GM23338 (cell line): ENCODE measurements around the gene BDKRB1.

Experiments used
- CREB1 ChIP-seq: fragments of 250-450 bp; sonication (Bioruptor Pico); IDR thresholded peaks from 2 replicates; pipeline ENCODE4 v1.5.0; 2020; ENCODE audit warnings: low read depth, mild to moderate bottlenecking, moderate library complexity
- CTCF ChIP-seq, 2 experiments: fragments of 200-600 bp in 1 of 2; sonication (generic) in 1 of 2; conservative IDR thresholded peaks; 2 replicates each; pipeline versions ENCODE4 v1.5.1 to v1.6.1; 2016 to 2017; ENCODE audit warnings: antibody characterized with exemption in 2 of 2, low read depth in 2 of 2, mild to moderate bottlenecking in 2 of 2, moderate library complexity in 1 of 2
- EZH2 ChIP-seq: fragments of 200-600 bp; sonication (generic); IDR thresholded peaks from one replicate; pipeline ENCODE4 v1.8.0; 2017; ENCODE audit warnings: antibody characterized with exemption, mild to moderate bottlenecking, low read depth; ENCODE audit not compliant: unreplicated experiment
- EZH2phosphoT487 ChIP-seq: fragments of 200-600 bp; sonication (generic); IDR thresholded peaks from one replicate; pipeline ENCODE4 v1.8.1; 2018; ENCODE audit warnings: antibody characterized with exemption; ENCODE audit not compliant: unreplicated experiment
- JUNB ChIP-seq: IDR thresholded peaks from one replicate; pipeline ENCODE4 v1.6.1; 2016; ENCODE audit warnings: antibody characterized with exemption; ENCODE audit not compliant: unreplicated experiment
- NANOG ChIP-seq: IDR thresholded peaks from 2 replicates; pipeline ENCODE4 v1.6.1; 2016; ENCODE audit warnings: antibody characterized with exemption, borderline replicate concordance
- POLR2AphosphoS5 ChIP-seq: IDR thresholded peaks from 2 replicates; pipeline ENCODE4 v1.6.1; 2016; ENCODE audit warnings: antibody characterized with exemption, low read depth
- STAT1 ChIP-seq: IDR thresholded peaks from one replicate; pipeline ENCODE4 v1.6.1; 2016; ENCODE audit warnings: antibody characterized with exemption; ENCODE audit not compliant: unreplicated experiment
- TF ChIP-seq, protein P1 (sequence below): IDR thresholded peaks from 2 replicates; pipeline ENCODE4 v1.6.1; 2016; ENCODE audit warnings: antibody characterized with exemption
- TF ChIP-seq, protein P2 (sequence below): IDR thresholded peaks from one replicate; pipeline ENCODE4 v1.6.1; 2018; ENCODE audit warnings: antibody characterized with exemption; ENCODE audit not compliant: unreplicated experiment

DNA sequence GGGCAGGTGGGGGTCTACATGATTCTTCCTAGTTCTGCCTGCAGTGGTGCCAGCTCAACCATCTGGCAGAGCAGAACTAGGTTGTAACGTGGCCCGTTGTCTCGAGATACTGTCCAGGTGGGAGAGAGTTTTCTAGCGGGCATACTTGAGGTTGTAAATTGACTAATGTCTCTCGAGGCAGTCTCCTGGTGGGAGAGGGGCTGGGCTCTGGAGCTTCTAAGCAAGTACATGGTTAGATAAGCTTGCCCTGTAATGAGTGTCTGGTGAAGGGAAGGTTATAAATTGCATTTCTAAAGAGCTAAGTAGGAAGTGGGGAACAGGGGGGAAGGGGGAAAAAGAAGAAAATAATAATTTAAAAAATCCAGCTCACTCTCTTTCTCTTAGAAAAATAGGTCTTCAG, 18.1 kb downstream of the BDKRB1 start:
- TF ChIP-seq STAT1 (no peak), CTCF (conservative IDR thresholded peaks at IDR 0.05; ENCODE audit: low read depth in 2 of 2) (no peak), POLR2AphosphoS5 (no peak), EZH2 (no peak), CREB1 (no peak), EZH2phosphoT487 (no peak), JUNB (no peak), NANOG (no peak)
- TF ChIP-seq, protein P1, sequence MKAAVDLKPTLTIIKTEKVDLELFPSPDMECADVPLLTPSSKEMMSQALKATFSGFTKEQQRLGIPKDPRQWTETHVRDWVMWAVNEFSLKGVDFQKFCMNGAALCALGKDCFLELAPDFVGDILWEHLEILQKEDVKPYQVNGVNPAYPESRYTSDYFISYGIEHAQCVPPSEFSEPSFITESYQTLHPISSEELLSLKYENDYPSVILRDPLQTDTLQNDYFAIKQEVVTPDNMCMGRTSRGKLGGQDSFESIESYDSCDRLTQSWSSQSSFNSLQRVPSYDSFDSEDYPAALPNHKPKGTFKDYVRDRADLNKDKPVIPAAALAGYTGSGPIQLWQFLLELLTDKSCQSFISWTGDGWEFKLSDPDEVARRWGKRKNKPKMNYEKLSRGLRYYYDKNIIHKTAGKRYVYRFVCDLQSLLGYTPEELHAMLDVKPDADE, result no peak
- TF ChIP-seq, protein P2, sequence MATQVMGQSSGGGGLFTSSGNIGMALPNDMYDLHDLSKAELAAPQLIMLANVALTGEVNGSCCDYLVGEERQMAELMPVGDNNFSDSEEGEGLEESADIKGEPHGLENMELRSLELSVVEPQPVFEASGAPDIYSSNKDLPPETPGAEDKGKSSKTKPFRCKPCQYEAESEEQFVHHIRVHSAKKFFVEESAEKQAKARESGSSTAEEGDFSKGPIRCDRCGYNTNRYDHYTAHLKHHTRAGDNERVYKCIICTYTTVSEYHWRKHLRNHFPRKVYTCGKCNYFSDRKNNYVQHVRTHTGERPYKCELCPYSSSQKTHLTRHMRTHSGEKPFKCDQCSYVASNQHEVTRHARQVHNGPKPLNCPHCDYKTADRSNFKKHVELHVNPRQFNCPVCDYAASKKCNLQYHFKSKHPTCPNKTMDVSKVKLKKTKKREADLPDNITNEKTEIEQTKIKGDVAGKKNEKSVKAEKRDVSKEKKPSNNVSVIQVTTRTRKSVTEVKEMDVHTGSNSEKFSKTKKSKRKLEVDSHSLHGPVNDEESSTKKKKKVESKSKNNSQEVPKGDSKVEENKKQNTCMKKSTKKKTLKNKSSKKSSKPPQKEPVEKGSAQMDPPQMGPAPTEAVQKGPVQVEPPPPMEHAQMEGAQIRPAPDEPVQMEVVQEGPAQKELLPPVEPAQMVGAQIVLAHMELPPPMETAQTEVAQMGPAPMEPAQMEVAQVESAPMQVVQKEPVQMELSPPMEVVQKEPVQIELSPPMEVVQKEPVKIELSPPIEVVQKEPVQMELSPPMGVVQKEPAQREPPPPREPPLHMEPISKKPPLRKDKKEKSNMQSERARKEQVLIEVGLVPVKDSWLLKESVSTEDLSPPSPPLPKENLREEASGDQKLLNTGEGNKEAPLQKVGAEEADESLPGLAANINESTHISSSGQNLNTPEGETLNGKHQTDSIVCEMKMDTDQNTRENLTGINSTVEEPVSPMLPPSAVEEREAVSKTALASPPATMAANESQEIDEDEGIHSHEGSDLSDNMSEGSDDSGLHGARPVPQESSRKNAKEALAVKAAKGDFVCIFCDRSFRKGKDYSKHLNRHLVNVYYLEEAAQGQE, result no peak
